Hematopoietic multipotent progenitor cell treated with erythropoietin and hydrocortisone succinate and interleukin-3 and kit ligand, for 6 days (in vitro differentiated cells): Measurements from ENCODE around the gene MAD1L1.

ENCODE experiments used
- DNase-seq: peaks from one replicate; pipeline ENCODE4 v3.0.0-alpha.2; 2015

MAD1L1 gene

GRCh38 chr7:2241580-2242540 is 9.1 kb upstream of the MAD1L1 start, which contains the start of the genes MRM2 and NUDT1:
MRM2 (minus strand) TSS chr7:2242205; CDS start chr7:2242169, 36 bp downstream.
NUDT1 (plus strand) TSS chr7:2242226; CDS start chr7:2244575, 2,349 bp downstream.
- DNase-seq: peak; percentile 84

- no peak for DNase-seq
Observed at GRCh38 chr7:2239242-2239641, 6.5 kb upstream of the MAD1L1 start.

GRCh38 chr7:2237109-2237602 is 4.4 kb upstream of the MAD1L1 start:
- no peak for DNase-seq

- DNase-seq: no peak
Observed at GRCh38 chr7:2233926-2234325, 1.2 kb upstream of the MAD1L1 start.

GRCh38 chr7:2231992-2232765 is 566 bp downstream of the MAD1L1 start:
- peak; percentile 47 for DNase-seq

GRCh38 chr7:2230882-2231281 is 1.9 kb downstream of the MAD1L1 start:
- DNase-seq: no peak

- DNase-seq: no peak
Observed at GRCh38 chr7:2230226-2230625, 2.5 kb downstream of the MAD1L1 start.

- DNase-seq: no peak
Observed at GRCh38 chr7:2229467-2229866, 3.3 kb downstream of the MAD1L1 start.

GRCh38 chr7:2228921-2229320 is 3.8 kb downstream of the MAD1L1 start:
- no peak for DNase-seq

- DNase-seq: no peak
Observed at GRCh38 chr7:2227699-2228098, 5.0 kb downstream of the MAD1L1 start.

GRCh38 chr7:2225830-2226229 is 6.9 kb downstream of the MAD1L1 start:
- DNase-seq: no peak

- DNase-seq: no peak
Observed at GRCh38 chr7:2225336-2225735, 7.4 kb downstream of the MAD1L1 start.

GRCh38 chr7:2224934-2225333 is 7.8 kb downstream of the MAD1L1 start:
- DNase-seq: no peak

- no peak for DNase-seq
Observed at GRCh38 chr7:2224491-2224928, 8.2 kb downstream of the MAD1L1 start.

GRCh38 chr7:2223321-2223720 is 9.4 kb downstream of the MAD1L1 start:
- no peak for DNase-seq

- DNase-seq: no peak
Observed at GRCh38 chr7:2222516-2222915, 10.2 kb downstream of the MAD1L1 start.

GRCh38 chr7:2220954-2221353 is 11.8 kb downstream of the MAD1L1 start:
- DNase-seq: no peak

- DNase-seq: no peak
Observed at GRCh38 chr7:2220506-2220905, 12.2 kb downstream of the MAD1L1 start.

GRCh38 chr7:2220030-2220429 is 12.7 kb downstream of the MAD1L1 start:
- no peak for DNase-seq

- DNase-seq: no peak
Observed at GRCh38 chr7:2219606-2220005, 13.1 kb downstream of the MAD1L1 start.

- no peak for DNase-seq
Observed at GRCh38 chr7:2219136-2219535, 13.6 kb downstream of the MAD1L1 start.

- no peak for DNase-seq
Observed at GRCh38 chr7:2218444-2218785, 14.3 kb downstream of the MAD1L1 start.

GRCh38 chr7:2217716-2218443 is 14.9 kb downstream of the MAD1L1 start:
- no peak for DNase-seq
